Measurements from ENCODE around the gene RNU1-2.
"Not testable (repeated sequence)": the region's sequence is repeated elsewhere in the genome, so short reads cannot be mapped to it uniquely, and the experiment has no call there.

Gene RNU1-2

DNA sequence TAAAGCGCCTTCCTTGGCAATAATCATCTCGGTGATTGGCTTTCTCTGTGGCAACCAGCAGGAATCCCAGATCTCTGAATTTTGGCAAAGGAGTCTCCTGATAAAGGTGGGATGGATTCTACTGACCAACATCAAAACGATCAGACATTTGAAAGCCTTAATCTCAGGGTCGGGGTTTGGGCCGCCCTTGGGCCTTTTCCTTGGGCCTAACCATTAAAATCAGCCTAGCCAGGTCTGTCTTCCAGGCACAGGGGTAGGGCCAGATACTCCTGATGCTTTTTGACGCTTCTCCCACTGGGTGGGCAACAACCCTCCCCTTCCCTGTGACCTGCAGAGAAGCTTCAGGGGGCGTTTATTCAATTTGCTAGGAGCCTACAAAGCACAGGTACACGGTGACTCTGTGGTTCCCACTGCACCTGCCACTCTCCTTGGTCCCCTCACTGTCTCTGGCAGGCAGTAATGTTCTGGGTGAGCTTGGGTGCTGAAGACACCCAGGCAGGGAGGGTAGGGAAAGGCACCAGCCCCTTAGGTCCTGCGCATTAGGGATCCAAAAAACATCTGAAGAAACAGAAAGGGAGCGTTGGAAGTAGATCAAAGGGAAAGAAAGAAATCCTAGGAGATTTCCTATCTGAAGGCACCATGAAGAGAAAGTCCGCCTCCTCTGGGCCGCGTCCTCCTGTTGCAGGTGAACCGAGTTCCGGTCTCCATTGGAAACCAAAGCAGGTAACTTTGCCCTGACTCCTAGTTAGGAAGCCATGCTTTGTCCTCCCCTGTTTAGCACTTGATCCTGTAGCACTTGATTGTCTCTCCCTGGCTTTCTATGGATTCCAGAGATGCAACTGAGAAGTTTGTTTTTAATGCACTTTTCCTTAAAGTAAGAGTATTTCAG lies 12.3 kb downstream of the RNU1-2 start:
- no peak for DNase-seq (ENCODE audit: low read depth)

DNA sequence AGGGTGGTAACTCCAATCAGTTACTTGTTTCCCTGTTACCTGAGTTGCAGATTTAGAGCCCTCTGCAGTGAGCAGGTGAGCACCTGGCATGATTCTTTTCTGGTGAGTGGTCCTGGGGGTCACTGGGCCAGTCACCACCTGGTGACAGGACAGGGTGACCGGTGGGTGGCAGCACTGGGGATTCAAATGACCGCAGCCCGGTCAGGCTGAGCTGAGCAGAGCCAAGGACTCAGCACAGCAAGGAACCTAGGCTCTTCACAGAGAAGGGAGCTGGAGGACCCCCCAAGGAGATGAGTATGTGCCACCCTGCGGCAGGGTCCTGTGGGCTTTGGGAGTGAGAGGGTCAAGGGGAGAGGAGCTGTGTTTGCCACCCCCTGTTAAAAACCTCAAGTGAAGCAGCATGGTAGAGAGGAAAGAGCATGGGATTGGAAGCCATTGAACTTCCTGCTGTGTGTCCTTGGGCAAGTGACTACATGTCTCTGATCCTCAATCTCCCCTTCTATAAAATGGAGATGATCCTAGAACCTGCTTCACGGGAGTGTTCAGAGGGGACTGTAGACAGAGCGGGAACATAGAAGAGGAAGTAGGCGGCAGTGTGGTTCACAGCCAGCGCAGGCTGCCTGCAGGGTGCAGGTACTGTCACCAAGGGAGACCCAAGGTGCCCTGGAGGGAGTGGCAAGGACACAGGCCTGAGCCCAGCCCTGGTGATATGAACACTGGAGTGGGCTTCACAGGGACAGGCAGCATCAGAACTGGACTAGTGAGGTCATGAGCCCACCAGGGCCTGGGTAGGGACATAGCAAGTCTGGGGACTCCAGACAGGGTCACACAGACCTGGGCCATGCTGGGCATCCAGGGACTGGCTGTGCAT lies 16.3 kb downstream of the RNU1-2 start:
- not testable (repeated sequence) for DNase-seq (ENCODE audit: low read depth)

DNA sequence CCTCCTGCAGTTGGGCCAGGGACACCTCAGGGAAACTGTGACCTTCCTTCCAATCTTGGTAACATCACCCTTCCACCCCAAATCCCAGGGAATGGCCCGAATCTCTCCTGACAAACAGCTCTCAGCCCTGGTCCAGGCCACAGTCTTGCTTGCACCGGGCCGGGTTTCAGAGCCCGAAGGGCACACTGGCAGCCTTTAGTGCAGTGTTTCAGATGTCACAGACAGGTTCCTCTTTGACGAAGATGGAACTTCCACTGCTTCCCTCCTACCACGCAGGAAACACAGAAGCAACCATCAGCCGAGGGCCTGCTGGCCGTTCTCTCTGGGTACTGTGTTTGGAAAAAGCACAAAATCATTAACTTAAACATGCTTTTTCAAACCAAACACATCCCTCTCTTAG lies 17.0 kb downstream of the RNU1-2 start:
- not testable (repeated sequence) for DNase-seq (ENCODE audit: low read depth)

DNA sequence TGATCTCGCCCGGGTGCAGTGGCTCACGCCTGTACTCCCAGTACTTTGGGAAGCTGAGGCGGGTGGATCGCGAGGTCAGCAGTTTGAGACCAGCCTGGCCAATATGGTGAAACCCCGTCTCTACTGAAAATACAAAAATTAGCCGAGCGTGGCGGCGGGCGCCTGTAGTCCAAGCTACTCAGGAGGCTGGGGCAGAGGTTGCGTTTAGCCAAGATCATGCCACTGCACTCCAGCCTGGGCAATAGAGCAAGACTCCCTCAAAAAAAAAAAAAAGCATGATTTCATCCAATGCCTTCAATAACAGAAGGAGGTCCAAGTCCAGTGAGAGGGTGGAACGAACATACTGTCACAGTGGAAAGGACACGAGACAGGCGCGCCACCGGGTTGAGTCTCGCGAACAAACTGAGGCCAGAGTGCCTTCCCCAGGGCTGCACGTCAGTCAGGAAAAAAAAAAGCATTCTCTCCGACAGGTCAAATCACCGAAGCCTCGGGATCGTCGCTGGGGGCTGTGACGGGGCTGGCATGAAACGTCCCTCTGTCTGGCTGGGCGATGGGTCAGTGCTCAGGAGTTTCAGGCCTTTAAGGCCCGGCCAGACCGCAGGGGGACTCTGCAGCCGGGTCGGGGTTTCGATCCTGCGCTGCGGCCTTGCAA lies 17.5 kb downstream of the RNU1-2 start:
- no peak for DNase-seq (ENCODE audit: low read depth)

DNA sequence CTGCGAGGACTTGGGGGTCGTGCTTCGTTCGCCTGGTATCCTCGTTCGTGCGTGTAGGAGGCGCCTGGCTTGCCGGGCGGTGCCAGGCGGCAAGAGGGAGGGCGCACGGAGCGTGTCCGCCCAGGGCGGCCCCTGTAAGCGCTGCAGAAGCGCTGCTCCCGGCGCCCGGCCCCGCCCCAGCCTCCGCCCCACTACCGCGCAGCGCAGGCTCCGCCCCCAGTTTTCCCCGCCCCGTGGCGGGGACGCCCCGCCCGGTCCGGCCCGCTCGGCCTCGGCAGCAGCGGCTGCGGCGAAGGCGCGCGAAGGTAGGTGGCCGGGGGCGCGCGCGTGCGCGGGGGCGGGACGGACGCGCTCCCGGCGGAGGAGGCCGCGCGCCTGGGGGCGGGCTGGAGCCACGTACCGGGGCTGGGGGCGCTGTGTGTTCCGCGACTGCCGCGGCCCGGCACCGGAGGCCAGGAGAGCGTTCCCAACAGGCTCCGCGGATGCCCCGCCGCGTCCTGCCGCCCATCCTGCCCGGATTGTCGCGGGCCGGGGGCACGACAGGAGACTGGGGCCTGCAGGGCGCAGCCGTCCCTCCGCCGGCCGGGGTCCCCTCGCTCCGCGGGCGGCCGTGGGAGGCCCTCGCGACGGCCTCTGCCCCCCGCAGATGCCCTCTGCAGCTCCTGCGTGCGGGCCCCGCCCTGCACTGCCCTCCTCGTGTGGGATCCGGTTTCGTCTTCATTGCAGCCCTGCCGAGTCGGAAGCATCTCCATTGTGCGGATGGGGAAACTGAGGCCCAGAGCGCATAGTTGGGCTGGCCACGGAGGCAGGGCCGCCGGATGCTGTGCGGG lies 18.3 kb downstream of the RNU1-2 start:
- DNase-seq (ENCODE audit: low read depth), result peak; percentile 96

DNA sequence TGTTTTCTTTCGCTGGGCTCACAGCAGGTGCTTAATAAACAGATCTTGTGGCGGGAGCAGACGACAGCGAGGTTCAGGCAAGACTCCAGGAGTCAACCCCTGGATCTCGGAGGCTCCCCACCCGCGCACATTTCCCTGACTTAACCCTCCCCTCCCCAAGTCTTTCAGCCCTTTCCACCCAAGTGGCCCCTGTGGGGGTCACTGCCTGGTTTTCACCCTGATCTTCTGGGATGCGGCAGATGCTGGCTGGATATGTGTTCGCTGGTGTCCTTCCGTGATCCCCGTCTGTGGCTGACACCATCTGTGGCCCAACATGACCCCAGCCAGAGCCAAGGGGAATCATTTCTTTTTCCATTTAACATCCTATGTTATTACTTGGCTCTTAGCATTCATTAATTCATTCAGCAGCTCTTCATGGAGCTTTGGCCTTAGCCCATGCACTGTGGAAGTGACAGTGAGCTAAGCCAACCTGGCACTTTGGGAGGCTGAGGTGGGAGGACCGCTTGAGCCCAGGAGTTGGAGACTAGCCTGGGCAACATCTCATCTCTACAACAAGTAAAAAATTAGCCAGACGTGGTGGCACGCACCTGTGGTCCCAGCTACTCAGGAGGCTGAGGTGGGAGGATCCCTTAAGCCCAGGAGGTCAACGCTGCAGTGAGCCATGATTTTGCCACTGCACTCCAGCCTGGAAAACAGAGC lies 19.3 kb downstream of the RNU1-2 start:
- not testable (repeated sequence) for DNase-seq (ENCODE audit: low read depth)

DNA sequence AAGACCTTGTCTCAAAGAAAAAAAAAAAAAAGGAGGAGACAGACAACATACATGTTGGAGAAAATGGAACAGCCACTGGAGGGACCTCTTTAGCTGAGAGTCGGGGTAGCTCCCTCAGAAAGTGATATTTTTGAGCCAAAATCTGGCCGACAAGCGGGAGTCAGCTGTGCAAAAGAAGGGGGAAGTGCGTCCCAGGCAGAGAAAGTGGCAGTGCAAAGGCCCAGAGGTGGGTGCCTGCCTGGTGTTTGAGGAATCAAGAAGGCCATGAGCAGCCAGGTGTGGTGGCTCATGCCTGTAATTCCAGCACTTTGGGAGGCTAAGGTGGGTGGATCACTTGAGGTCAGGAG lies 19.8 kb downstream of the RNU1-2 start:
- no peak for DNase-seq (ENCODE audit: low read depth)

DNA sequence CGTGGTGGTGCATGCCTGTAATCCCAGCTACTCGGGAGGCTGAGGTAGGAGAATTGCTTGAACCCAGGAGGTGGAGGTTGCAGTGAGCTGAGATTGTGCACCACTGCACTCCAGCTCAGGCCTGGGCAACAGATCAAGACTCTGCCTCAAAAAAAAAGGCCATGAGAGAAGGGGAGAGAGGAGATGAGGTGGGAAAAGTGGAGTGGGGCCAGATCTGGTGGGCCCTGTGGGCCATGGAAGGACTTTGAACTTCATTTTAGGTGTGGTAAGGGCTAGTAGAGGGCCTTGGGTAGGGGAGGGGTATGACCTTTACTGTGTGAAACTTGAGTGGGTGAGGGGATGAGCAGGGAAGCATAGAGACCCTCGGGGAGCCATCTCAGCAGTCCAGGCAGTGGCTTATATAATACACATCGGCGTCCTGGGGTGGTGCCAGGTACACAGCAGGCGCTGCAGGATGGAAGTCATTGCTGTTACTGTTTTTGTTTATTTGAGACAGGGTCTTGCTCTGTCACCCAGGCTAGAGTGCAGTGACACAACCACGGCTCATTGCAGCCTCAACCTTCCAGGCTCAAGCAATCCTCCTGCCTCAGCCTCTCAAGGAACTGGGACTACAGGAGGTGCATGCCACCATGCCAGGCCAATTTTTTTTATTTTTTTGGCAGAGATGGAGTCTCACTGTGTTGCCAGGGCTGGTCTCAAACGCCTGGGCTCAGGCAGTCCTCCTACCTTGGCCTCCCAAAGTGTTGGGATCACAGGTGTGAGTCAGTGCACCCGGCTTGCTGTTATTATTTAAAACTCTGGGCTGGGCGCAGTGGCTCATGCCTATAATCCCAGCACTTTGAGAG lies 20.5 kb downstream of the RNU1-2 start:
- not testable (repeated sequence) for DNase-seq (ENCODE audit: low read depth)

DNA sequence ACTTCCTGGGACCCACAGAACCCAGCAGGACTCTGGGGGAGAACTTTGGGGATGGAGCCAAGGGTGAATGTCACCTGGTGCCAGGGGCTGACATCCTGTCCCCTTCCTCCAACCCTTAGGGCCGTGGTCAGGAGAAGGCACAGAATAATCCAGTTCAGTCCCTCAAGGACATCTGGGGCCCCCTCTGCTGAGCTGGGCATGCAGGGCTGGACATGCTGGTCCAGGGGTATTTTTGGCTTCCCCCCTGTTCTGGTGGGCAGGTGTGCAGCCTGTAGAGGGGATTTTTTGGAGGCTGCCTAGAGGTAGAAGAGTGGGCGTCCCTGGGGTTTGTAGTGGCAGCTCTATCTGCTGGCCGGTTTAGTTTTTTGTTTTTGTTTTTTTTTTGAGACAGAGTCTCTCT lies 22.6 kb downstream of the RNU1-2 start:
- DNase-seq (ENCODE audit: low read depth), result no peak

DNA sequence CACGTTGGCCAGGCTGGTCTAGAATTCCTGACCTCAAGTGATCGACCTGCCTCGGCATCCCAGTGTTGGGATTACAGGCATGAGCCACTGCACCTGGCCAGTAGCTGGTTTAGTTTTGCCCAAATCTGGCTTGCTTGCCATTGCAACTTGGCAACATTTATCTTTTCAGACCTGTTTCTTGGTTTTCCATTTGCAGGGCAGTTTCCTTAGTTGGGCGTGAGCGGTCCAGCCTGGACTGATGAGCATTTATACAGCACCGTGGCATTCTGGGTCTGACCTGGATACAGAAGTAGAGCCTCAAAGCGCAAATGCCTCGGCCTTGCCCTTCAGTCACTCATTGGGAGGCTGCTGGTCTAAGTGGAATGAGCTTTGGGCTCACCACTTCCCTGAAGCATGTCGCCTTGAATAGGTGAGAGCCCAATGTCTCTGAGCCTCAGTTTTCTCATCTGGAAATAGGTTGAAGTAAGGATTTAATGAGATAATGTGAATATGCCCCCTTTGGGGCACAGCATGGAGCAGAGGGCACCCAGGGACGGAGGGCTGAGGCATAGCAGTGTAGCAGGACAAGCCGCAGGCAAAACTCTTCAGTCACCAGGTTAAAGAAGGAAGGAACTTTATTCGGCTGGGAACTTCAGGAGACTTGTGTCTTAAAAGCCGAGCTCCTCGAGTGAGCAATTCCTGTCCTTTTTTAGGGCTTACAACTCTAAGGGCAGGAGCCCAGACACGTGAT lies 23.3 kb downstream of the RNU1-2 start:
- DNase-seq (ENCODE audit: low read depth), result not testable (repeated sequence)

DNA sequence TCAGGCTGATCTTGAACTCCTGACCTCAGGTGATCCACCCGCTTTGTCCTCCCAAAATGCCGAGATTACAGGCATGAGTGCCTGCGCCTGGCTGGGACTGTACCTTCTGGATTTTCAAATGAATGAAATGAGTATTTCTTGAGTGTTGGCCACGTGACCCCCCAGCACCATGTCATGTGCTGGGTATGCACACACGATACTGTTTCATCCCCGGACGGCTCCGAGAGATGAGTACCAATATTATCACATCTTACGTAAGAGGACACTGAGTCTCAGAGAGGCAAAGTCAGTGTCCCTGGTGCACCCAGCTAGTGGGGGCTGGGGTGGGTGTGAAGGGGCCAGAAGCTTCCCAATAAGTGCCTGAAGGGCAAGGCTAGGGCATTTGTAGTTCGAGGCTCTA lies 25.2 kb downstream of the RNU1-2 start:
- no peak for DNase-seq (ENCODE audit: low read depth)

DNA sequence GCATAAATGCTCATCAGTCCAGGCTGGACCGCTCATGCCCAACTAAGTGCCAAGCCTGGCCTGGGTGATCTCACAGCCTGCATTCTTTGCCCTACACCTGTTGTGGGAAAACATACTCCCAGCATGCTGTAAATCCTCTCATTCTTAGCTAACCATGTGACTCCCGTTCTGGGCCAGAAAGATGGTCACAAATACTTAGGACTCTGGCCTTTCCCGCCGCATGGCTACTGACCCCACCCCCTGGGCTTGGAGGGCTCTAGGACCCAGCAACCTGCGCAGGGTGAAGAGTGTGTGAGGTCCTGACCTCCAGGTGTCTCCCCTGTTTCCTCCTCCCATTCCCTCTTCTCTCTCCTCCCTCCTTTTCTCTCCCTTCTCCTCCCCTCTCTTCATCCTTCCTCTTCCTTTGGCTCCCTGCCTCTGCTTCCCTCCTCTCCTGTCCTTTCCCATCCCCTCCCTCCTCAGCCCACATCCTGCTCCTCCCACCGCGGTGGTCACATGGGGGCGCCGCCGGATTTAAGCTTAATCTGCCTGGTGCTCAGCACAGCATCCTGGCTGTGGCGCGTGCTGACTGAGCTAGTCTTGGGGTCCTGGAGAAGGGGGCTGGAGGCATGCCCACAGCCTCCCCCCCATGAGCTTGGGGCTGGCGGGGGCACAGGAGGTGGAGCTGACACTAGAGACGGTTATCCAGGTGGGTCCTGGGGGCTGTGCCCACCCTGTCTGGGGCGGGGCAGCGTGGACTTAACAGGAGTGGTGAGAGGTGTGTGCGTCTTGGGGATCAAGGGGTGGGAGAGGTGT lies 25.8 kb downstream of the RNU1-2 start, which contains the start of gene CROCC:
TSS of gene CROCC (plus strand) at position 541 of the 795 bp plus-strand sequence. CDS start at position 629, 88 bp downstream.
- DNase-seq (ENCODE audit: low read depth), result no peak

DNA sequence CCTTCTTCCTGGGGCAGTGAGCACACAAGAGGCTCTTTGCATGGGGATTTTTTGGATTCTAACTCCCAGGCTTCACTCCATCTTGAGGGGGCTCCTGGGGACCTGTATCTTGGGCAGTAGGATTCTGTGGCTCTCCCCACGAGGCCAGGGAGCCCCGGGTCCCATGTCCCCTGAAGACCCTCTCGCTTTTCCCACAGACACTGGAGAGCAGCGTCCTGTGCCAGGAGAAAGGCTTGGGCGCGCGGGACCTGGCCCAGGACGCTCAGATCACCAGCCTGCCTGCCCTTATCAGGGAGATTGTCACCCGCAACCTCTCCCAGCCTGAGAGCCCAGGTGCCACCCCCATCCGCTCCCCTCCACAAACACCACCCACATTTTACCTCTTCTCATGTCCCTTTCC lies 26.7 kb downstream of the RNU1-2 start:
- no peak for DNase-seq (ENCODE audit: low read depth)

DNA sequence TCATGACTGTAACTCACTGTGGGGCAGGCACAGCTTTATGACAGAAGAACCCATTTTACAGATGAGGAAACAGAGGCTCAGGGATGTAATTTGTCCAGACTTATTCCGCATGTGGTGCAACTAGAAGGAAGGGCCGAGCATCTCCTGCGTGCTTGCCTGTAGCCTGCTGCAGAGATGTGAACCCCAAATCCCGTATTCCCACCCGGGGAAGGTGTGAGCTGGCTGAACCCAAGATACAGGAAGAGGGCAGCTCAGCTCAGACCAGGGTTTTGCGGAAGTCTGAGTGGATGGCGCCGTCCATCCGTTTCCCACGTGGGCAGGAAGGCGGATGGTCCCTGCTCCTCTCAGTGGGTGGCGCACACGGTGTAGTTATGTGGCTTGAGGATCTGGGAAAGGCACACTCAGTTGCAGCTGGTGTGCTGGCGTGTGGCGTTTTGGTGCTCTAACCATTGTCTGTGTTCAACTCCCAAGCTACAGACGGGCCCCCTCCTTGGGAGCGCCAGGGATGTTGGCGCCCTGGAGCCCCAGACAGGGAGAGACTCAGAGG lies 27.2 kb downstream of the RNU1-2 start:
- DNase-seq (ENCODE audit: low read depth), result no peak

DNA sequence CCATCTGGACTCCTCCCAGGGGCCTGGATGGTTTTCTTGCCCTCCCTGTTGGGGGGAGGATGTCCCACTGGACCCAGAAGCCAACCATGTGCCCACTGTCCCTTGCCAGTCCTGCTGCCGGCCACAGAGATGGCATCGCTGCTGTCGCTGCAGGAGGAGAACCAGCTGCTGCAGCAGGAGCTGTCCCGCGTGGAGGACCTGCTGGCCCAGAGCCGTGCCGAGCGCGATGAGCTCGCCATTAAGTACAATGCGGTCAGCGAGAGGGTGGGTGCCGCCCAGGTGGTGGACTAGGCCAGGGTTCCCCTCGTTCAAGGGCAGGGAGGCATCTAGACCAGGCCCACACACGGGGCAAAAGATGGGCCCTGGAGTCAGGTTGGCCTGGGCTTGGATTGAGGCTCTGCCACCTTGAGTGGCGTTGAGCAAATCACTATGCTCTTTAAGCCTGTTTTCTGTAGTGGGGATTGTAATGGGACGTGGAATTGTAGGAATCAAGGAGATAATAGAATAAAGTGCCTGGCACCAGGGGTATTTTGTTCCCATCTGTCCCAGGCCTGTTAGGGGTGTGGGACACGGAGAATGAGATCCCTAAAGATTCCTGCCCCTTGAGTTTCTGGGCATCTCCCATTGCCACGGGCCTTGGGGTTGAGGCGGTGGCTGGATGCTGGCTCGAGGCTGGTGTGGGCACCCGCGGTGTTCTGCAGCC lies 28.6 kb downstream of the RNU1-2 start:
- DNase-seq (ENCODE audit: low read depth), result no peak

DNA sequence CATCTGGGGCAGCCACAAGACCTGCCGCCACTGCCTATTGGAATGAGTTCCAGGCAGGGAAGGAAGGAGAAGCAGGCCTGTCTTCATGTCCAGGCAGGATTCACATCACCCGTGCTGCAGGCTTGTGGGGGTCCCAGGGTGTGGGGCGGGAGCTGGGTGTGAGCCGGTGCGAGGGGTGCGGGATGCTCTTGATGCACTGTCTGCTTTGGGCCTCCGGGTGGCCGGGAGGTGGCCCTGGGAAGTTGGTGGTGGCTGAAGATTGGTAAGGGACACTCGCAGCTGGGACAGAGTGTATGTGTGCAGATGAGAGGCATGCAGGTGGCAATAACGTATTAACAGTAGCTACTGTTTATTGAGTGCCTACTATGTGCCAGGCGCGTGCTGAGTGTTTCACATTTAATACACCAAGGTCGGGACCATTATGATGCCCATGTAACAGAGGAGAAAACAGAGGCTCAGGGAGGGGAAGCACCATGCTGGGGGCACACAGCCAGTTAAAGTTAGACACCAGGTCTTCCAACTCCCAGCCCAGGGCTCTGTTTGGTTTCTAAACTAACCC lies 29.2 kb downstream of the RNU1-2 start:
- DNase-seq (ENCODE audit: low read depth), result no peak

Data from activated T-helper 1 cell treated with Interleukin-2 at 50 U/mL for 16 hours (primary cell).